Activated CD8-positive, alpha-beta T cell treated with anti-CD3 and anti-CD28 coated beads for 36 hours (primary cell): Measurements from ENCODE around the gene DTX1. TPM values are rescaled to one million over a fixed set of nuclear protein-coding genes. Genes with fewer than 3 reads are reported as not detected.

Source experiments
- ATAC-seq: fragments of 200-7000 bp; cut with Tn5 transposase; one replicate; pipeline ENCODE4 v1.10.0; 2021; ENCODE audit warnings: mild to moderate bottlenecking, moderate library complexity
- CTCF ChIA-PET: fragments of 350-600 bp; sonication (Branson Sonifier 250); formaldehyde crosslinking; loops from one replicate; lab custom pipeline; 2021; ENCODE audit warnings: antibody characterized with exemption; lab: Charles Lee
- POLR2A ChIA-PET: fragments of 350-600 bp; sonication (Branson Sonifier 250); formaldehyde crosslinking; loops from one replicate; lab custom pipeline; 2021; ENCODE audit warnings: antibody characterized with exemption; lab: Charles Lee
- DNase-seq: peaks from one replicate; pipeline ENCODE4 v3.0.0-alpha.2; 2020
- H3K27ac Mint-ChIP-seq: one replicate; pipeline ENCODE4 v1.8.0; 2021; ENCODE audit warnings: mild to moderate bottlenecking, mixed read lengths
- H3K27me3 Mint-ChIP-seq: one replicate; pipeline ENCODE4 v1.8.0; 2021; ENCODE audit warnings: mixed read lengths
- H3K36me3 Mint-ChIP-seq: one replicate; pipeline ENCODE4 v1.8.0; 2021; ENCODE audit warnings: low read depth, mixed read lengths
- H3K4me1 Mint-ChIP-seq: one replicate; pipeline ENCODE4 v1.8.0; 2021; ENCODE audit warnings: low read depth, mixed read lengths
- H3K4me3 Mint-ChIP-seq: one replicate; pipeline ENCODE4 v1.8.0; 2021; ENCODE audit warnings: mild to moderate bottlenecking, moderate library complexity, mixed read lengths
- H3K9me3 Mint-ChIP-seq: one replicate; pipeline ENCODE4 v1.8.0; 2021; ENCODE audit warnings: mixed read lengths
- intact Hi-C: fragments of 100-400 bp; cut with micrococcal nuclease; formaldehyde crosslinking; loops from one replicate; pipeline ENCODE4 v1.10.0; 2022
- total RNA-seq, 2 experiments: library from RNA; stranded (reverse); gene quantifications; one replicate each; pipeline ENCODE4 v1.2.3, GENCODE V29; 2021
- TF ChIP-seq, protein P1 (sequence below): fragments of 200-600 bp; IDR thresholded peaks from one replicate; pipeline ENCODE4 v1.8.0; 2022; ENCODE audit warnings: antibody characterized with exemption, mild to moderate bottlenecking

DTX1 gene
- total RNA-seq, 2 experiments from 2014 or later, result 2.9 to 3.4 TPM

- DNase-seq (no peak), ATAC-seq (no peak)
- intact Hi-C loops, result no loop called here
- H3K27ac Mint-ChIP-seq, result no peak overlapping the region
- ChIA-PET POLR2A (no interaction called here), CTCF (interaction anchor here (1.3 to 2.2 kb wide), 2 partner anchors 9 to 59 kb away, joined by 3 to 8 read pairs; no protein-coding TSS in a partner anchor)
- no peak overlapping the region for H3K4me3 Mint-ChIP-seq
- no peaks in the 10 kb centered on the region for H3K4me1 Mint-ChIP-seq
- no peaks in the 10 kb centered on the region for H3K36me3 Mint-ChIP-seq
- H3K27me3 Mint-ChIP-seq, result peaks cover 4% of the 10 kb centered on the region
- TF ChIP-seq, protein P1, sequence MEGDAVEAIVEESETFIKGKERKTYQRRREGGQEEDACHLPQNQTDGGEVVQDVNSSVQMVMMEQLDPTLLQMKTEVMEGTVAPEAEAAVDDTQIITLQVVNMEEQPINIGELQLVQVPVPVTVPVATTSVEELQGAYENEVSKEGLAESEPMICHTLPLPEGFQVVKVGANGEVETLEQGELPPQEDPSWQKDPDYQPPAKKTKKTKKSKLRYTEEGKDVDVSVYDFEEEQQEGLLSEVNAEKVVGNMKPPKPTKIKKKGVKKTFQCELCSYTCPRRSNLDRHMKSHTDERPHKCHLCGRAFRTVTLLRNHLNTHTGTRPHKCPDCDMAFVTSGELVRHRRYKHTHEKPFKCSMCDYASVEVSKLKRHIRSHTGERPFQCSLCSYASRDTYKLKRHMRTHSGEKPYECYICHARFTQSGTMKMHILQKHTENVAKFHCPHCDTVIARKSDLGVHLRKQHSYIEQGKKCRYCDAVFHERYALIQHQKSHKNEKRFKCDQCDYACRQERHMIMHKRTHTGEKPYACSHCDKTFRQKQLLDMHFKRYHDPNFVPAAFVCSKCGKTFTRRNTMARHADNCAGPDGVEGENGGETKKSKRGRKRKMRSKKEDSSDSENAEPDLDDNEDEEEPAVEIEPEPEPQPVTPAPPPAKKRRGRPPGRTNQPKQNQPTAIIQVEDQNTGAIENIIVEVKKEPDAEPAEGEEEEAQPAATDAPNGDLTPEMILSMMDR, result no peak
- no peaks in the 10 kb centered on the region for H3K9me3 Mint-ChIP-seq
These were observed 16.6 kb upstream of the DTX1 start for GRCh38 chr12:113039911-113040445.

GRCh38 chr12:113040722-113041171 lies 15.8 kb upstream of the DTX1 start:
- intact Hi-C loops, result no loop called here
- H3K27me3 Mint-ChIP-seq, result peaks cover 4% of the 10 kb centered on the region
- ATAC-seq (no peak), DNase-seq (no peak)
- no peak overlapping the region for H3K27ac Mint-ChIP-seq
- ChIA-PET CTCF (interaction anchor here (1.0 to 2.2 kb wide), 3 partner anchors 8 to 58 kb away, joined by 3 to 8 read pairs (median 3); no protein-coding TSS in a partner anchor), POLR2A (no interaction called here)
- H3K36me3 Mint-ChIP-seq, result no peaks in the 10 kb centered on the region
- TF ChIP-seq, protein P1, result no peak
- no peaks in the 10 kb centered on the region for H3K9me3 Mint-ChIP-seq
- no peak overlapping the region for H3K4me3 Mint-ChIP-seq
- no peaks in the 10 kb centered on the region for H3K4me1 Mint-ChIP-seq

DNA sequence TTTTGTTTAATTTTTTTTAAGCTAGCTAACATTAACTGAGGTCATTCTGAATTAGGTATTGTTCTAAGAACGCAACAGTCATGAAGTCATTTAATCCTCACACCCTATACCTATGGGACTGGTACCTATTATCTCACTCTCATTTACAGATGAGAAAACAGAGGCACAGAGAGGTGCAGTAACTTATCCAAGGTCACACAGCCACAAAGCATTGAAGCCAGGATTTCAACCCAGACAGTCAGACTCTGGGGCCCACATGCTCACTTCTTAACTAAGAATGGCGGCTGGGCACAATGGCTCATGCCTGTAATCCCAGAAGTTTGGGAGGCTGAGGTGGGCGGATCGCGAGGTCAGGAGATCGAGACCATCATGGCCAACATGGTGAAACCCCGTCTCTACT lies 15.0 kb upstream of the DTX1 start:
- intact Hi-C loops, result no loop called here
- H3K4me3 Mint-ChIP-seq, result no peak overlapping the region
- no peaks in the 10 kb centered on the region for H3K9me3 Mint-ChIP-seq
- peaks cover 4% of the 10 kb centered on the region for H3K27me3 Mint-ChIP-seq
- H3K36me3 Mint-ChIP-seq, result no peaks in the 10 kb centered on the region
- ATAC-seq (no peak), DNase-seq (no peak)
- ChIA-PET POLR2A (no interaction called here), CTCF (no interaction called here)
- H3K4me1 Mint-ChIP-seq, result no peaks in the 10 kb centered on the region
- H3K27ac Mint-ChIP-seq, result no peak overlapping the region
- TF ChIP-seq, protein P1, result no peak

DNA sequence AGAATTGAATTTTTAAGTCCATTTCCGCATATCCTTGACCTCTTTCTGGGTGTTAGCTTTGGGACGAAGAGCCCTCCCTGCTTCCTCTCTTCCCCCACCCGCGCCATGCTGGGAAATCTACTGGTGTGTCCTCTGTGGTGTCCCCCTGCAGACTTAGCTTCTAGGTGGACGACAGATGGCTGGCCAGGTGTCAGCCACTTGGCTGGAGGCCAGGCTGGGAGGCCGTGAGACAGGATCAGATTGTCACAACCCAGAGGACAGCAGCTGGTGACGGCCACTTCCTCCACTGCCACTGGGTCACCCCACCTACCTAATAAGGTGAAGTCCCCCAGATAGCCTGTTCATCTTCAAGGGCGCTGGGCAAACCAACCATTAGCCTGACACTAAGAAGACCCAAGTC lies 13.3 kb upstream of the DTX1 start:
- H3K27me3 Mint-ChIP-seq, result peaks cover 4% of the 10 kb centered on the region
- no peaks in the 10 kb centered on the region for H3K4me1 Mint-ChIP-seq
- no peaks in the 10 kb centered on the region for H3K9me3 Mint-ChIP-seq
- intact Hi-C loops, result no loop called here
- H3K4me3 Mint-ChIP-seq, result no peak overlapping the region
- ATAC-seq (no peak), DNase-seq (no peak)
- POLR2A ChIA-PET, result no interaction called here
- CTCF ChIA-PET, result interaction anchor here (1.3 to 1.8 kb wide), 2 partner anchors 55 to 131 kb away, joined by 3 to 7 read pairs; no protein-coding TSS in a partner anchor
- H3K36me3 Mint-ChIP-seq, result no peaks in the 10 kb centered on the region
- H3K27ac Mint-ChIP-seq, result no peak overlapping the region
- TF ChIP-seq, protein P1, result no peak

DNA sequence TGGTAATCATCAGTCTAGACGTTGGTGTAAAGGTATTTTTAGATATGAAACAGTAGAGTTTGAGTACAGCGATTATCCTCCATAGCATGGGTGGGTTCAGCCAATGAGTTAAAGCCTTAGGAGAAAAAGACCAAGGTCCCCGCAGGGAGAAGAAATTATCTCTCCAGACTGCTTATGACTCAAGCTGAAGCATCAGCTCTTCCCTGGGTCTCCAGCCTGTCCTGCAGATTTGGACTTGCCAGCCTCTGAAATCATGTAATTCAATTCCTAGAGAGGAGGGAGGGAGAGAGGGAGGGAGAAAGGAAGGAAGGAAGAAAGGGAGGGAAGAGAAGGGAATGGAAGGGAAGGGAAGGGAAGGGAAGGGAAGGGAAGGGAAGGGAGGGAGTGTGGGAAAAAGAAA lies 12.0 kb upstream of the DTX1 start:
- Mint-ChIP-seq H3K9me3 (no peaks in the 10 kb centered on the region), H3K4me1 (no peaks in the 10 kb centered on the region), H3K27ac (no peak overlapping the region), H3K36me3 (no peaks in the 10 kb centered on the region), H3K4me3 (no peak overlapping the region), H3K27me3 (peaks cover 4% of the 10 kb centered on the region)
- POLR2A ChIA-PET, result no interaction called here
- ATAC-seq (no peak), DNase-seq (no peak)
- CTCF ChIA-PET, result interaction anchor here (1.3 kb wide), 1 partner anchor 130 kb away, joined by 3 read pairs; no protein-coding TSS in a partner anchor
- intact Hi-C loops, result no loop called here
- TF ChIP-seq, protein P1, result no peak
